Neural progenitor cell (in vitro differentiated cells): ENCODE measurements around the gene TLX1. TPM values are rescaled to one million over a fixed set of nuclear protein-coding genes. Genes with fewer than 3 reads are reported as not detected.
A peak's percentile ranks its signal among the peaks of the same experiment; 100 is the strongest.

ENCODE experiments used
- DNase-seq: peaks from one replicate; pipeline ENCODE4 v3.0.0-alpha.2; 2016; ENCODE audit warnings: low spot score
- H2AFZ ChIP-seq: fragments of 200-600 bp; sonication (generic); replicated peaks from 2 replicates; pipeline ENCODE4 v1.6.1; 2016; ENCODE audit warnings: antibody characterized with exemption
- H3F3A ChIP-seq: fragments of 200-600 bp; sonication (generic); 2 replicates; pipeline ENCODE4 v1.6.1; 2016; ENCODE audit warnings: antibody characterized with exemption, low read depth
- H3K27ac ChIP-seq: fragments of 200-600 bp; sonication (generic); 2 replicates; pipeline ENCODE4 v1.5.1; 2016; ENCODE audit warnings: mild to moderate bottlenecking
- H3K27me3 ChIP-seq: fragments of 200-600 bp; sonication (generic); 2 replicates; pipeline ENCODE4 v1.6.1; 2016; ENCODE audit warnings: mild to moderate bottlenecking, moderate library complexity
- H3K36me3 ChIP-seq: fragments of 200-600 bp; sonication (generic); 2 replicates; pipeline ENCODE4 v1.5.1; 2016
- H3K4me1 ChIP-seq: fragments of 200-600 bp; sonication (generic); 2 replicates; pipeline ENCODE4 v1.6.1; 2016; ENCODE audit warnings: mixed run types
- H3K4me2 ChIP-seq: fragments of 200-600 bp; sonication (generic); 2 replicates; pipeline ENCODE4 v1.6.1; 2016
- H3K4me3 ChIP-seq: fragments of 200-600 bp; sonication (generic); 2 replicates; pipeline ENCODE4 v1.5.1; 2016
- H3K79me2 ChIP-seq: fragments of 200-600 bp; sonication (generic); 2 replicates; pipeline ENCODE4 v1.6.1; 2016; ENCODE audit warnings: low read depth
- H3K9ac ChIP-seq: fragments of 200-600 bp; sonication (generic); 2 replicates; pipeline ENCODE4 v1.6.1; 2016
- H3K9me3 ChIP-seq: fragments of 200-600 bp; sonication (generic); 2 replicates; pipeline ENCODE4 v1.5.1; 2016; ENCODE audit warnings: low read depth
- H4K20me1 ChIP-seq: fragments of 200-600 bp; sonication (generic); 2 replicates; pipeline ENCODE4 v1.6.1; 2016; ENCODE audit warnings: low read depth
- H3K27ac Mint-ChIP-seq: 3 replicates; pipeline ENCODE4 v1.8.0; 2021; ENCODE audit warnings: mixed read lengths
- H3K27me3 Mint-ChIP-seq: 2 replicates; pipeline ENCODE4 v1.8.0; 2022; ENCODE audit warnings: low read depth, mild to moderate bottlenecking, inconsistent platforms, moderate library complexity, mixed read lengths; ENCODE audit not compliant: insufficient read depth
- H3K36me3 Mint-ChIP-seq: 3 replicates; pipeline ENCODE4 v1.8.0; 2021; ENCODE audit warnings: mixed read lengths
- H3K4me1 Mint-ChIP-seq: 3 replicates; pipeline ENCODE4 v1.8.0; 2021; ENCODE audit warnings: mixed read lengths
- H3K4me3 Mint-ChIP-seq: 3 replicates; pipeline ENCODE4 v1.8.0; 2021; ENCODE audit warnings: mild to moderate bottlenecking, moderate library complexity, mixed read lengths
- H3K9me3 Mint-ChIP-seq: 3 replicates; pipeline ENCODE4 v1.8.0; 2020; ENCODE audit warnings: mixed read lengths
- CTCF ChIP-seq: fragments of 200-600 bp; sonication (generic); IDR thresholded peaks from 2 replicates; pipeline ENCODE4 v1.5.1; 2017; ENCODE audit warnings: antibody characterized with exemption, mild to moderate bottlenecking
- EZH2 ChIP-seq: fragments of 200-600 bp; sonication (generic); IDR thresholded peaks from 2 replicates; pipeline ENCODE4 v1.6.1; 2017; ENCODE audit warnings: antibody characterized with exemption, mild to moderate bottlenecking, moderate library complexity
- EZH2phosphoT487 ChIP-seq: fragments of 200-600 bp; sonication (generic); IDR thresholded peaks from 2 replicates; pipeline ENCODE4 v1.6.1; 2017; ENCODE audit warnings: antibody characterized with exemption
- total RNA-seq: library from RNA; depleted of rRNA; stranded (reverse); fragments of >200 nt; gene quantifications from 2 replicates; pipeline ENCODE4 v1.2.3, GENCODE V29; 2015; ENCODE audit warnings: low replicate concordance

Gene TLX1
- total RNA-seq, 1 donor from 2014 or later = not detected

GRCh38 chr10:101095004-101095403, 36.1 kb upstream of the TLX1 start:
- Histone ChIP-seq H3F3A (no peaks in the 10 kb centered on the region), H3K36me3 (no peaks in the 10 kb centered on the region), H3K9me3 (no peaks in the 10 kb centered on the region), H3K79me2 (no peaks in the 10 kb centered on the region), H4K20me1 (peaks cover 11% of the 10 kb centered on the region), H2AFZ (no peak overlapping the region), H3K4me3 (no peak overlapping the region), H3K4me2 (no peak overlapping the region), H3K4me1 (peaks cover 10% of the 10 kb centered on the region), H3K27me3 (peaks cover 81% of the 10 kb centered on the region), H3K27ac (no peak overlapping the region), H3K9ac (no peak overlapping the region)
- H3K36me3 Mint-ChIP-seq = no peaks in the 10 kb centered on the region
- no peak for TF ChIP-seq EZH2phosphoT487
- no peak for TF ChIP-seq CTCF
- H3K27ac Mint-ChIP-seq = no peak overlapping the region
- peaks cover 33% of the 10 kb centered on the region for H3K27me3 Mint-ChIP-seq
- H3K4me3 Mint-ChIP-seq = no peak overlapping the region
- DNase-seq = no peak
- peaks cover 19% of the 10 kb centered on the region for H3K4me1 Mint-ChIP-seq
- peaks cover 6% of the 10 kb centered on the region for H3K9me3 Mint-ChIP-seq

- Mint-ChIP-seq H3K36me3 (no peaks in the 10 kb centered on the region), H3K27me3 (peaks cover 26% of the 10 kb centered on the region), H3K4me1 (peaks cover 19% of the 10 kb centered on the region), H3K4me3 (no peak overlapping the region), H3K9me3 (peaks cover 6% of the 10 kb centered on the region), H3K27ac (no peak overlapping the region)
- Histone ChIP-seq H3K9ac (no peak overlapping the region), H3K27me3 (peaks cover 81% of the 10 kb centered on the region), H3K79me2 (no peaks in the 10 kb centered on the region), H3K36me3 (no peaks in the 10 kb centered on the region), H3K9me3 (no peaks in the 10 kb centered on the region), H3K27ac (no peak overlapping the region), H3F3A (no peaks in the 10 kb centered on the region), H3K4me3 (no peak overlapping the region), H4K20me1 (peaks cover 11% of the 10 kb centered on the region), H3K4me1 (peaks cover 10% of the 10 kb centered on the region), H3K4me2 (no peak overlapping the region), H2AFZ (no peak overlapping the region)
- peak; percentile 81 for DNase-seq
- TF ChIP-seq CTCF (peak; percentile 81), EZH2phosphoT487 (no peak), EZH2 (peak; percentile 62)
Measured at GRCh38 chr10:101095550-101096213, 35.4 kb upstream of the TLX1 start.

- Mint-ChIP-seq H3K4me1 (peaks cover 19% of the 10 kb centered on the region), H3K4me3 (no peak overlapping the region), H3K27me3 (peaks cover 25% of the 10 kb centered on the region), H3K27ac (no peak overlapping the region), H3K9me3 (peaks cover 6% of the 10 kb centered on the region), H3K36me3 (no peaks in the 10 kb centered on the region)
- Histone ChIP-seq H3K4me1 (peaks cover 10% of the 10 kb centered on the region), H2AFZ (no peak overlapping the region), H3K9me3 (no peaks in the 10 kb centered on the region), H3K36me3 (no peaks in the 10 kb centered on the region), H3K9ac (no peak overlapping the region), H4K20me1 (peaks cover 11% of the 10 kb centered on the region), H3K4me2 (no peak overlapping the region), H3K27ac (no peak overlapping the region), H3K79me2 (no peaks in the 10 kb centered on the region), H3K4me3 (no peak overlapping the region), H3K27me3 (peaks cover 81% of the 10 kb centered on the region), H3F3A (no peaks in the 10 kb centered on the region)
- TF ChIP-seq CTCF (no peak), EZH2phosphoT487 (no peak), EZH2 (no peak)
- DNase-seq = no peak
Measured at GRCh38 chr10:101096378-101096777, 34.7 kb upstream of the TLX1 start.
